ENCODE data around the gene C1orf159. TPM values are rescaled to one million over a fixed set of nuclear protein-coding genes. Genes with fewer than 3 reads are reported as not detected.
A peak's percentile ranks its signal among the peaks of the same experiment; 100 is the strongest.

C1orf159 gene
- total and polyA plus RNA-seq, 9 of the 15 experiments (the other 6 are each of a cell fraction or from before 2014, with no cell fraction given) = 0.28 to 54.9 (median 10.6) TPM

DNA sequence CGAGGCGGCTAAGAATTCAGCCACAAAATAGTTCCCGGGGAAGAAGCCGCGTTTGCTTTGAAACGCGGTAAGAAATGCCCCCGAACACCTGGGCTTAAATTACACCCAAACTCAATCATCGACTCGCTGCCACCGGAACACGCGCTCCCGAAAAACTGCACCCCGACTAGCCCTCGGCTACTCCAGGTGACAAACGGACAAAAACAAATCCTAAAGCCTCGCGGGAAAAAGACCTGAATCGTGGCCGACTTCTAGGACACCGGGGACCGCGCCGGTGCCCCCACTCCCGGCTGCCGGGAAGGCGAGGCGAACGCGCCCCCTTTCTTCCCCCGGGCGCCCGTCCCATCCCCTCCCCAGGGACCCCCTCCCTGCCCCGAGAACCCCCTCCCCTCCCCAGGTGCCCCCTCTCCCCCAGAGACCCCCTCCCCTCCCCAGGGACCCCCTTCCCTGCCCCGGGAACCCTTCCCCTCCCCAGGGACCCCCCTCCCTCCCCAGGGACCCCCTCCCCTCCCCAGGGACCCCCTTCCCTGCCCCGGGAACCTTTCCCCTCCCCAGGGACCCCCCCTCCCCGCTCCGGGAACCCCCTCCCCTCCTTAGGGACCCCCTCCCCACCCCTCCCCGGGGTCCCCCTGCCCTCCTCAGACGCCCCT, 628 bp downstream of the C1orf159 start (continued):
- no peak for TF ChIP-seq ILK (tag; IDR thresholded peaks at IDR 0.05; ENCODE audit: borderline replicate concordance, low read depth)
- 0 out of 3 replicates have a peak, but pooled peaks of 1 of the 2 experiments have one; percentile 13 for TF ChIP-seq CBX3 (IDR thresholded peaks at IDR 0.05; ENCODE audit: borderline replicate concordance in 1 of 2, low read length in 2 of 2)
- TF ChIP-seq MXI1 (IDR thresholded peaks at IDR 0.05; ENCODE audit: low read depth, low read length) = no peak
- TF ChIP-seq ZBTB7A (IDR thresholded peaks at IDR 0.05; ENCODE audit: borderline replicate concordance, control insufficient read depth, low read depth, low read length) = peak; percentile 43; the same call in 1 of the 2 replicates
- TF ChIP-seq RBM17 (IDR thresholded peaks at IDR 0.05; ENCODE audit: borderline replicate concordance, low read depth, low read length) = no peak
- TF ChIP-seq, protein P1, sequence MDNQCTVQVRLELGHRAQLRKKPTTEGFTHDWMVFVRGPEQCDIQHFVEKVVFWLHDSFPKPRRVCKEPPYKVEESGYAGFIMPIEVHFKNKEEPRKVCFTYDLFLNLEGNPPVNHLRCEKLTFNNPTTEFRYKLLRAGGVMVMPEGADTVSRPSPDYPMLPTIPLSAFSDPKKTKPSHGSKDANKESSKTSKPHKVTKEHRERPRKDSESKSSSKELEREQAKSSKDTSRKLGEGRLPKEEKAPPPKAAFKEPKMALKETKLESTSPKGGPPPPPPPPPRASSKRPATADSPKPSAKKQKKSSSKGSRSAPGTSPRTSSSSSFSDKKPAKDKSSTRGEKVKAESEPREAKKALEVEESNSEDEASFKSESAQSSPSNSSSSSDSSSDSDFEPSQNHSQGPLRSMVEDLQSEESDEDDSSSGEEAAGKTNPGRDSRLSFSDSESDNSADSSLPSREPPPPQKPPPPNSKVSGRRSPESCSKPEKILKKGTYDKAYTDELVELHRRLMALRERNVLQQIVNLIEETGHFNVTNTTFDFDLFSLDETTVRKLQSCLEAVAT (IDR thresholded peaks at IDR 0.05) = 0 out of 4 replicates have a peak, but pooled peaks of 1 of the 2 experiments have one; percentile 20
- TF ChIP-seq POU5F1 (IDR thresholded peaks at IDR 0.05; ENCODE audit: borderline replicate concordance, low read depth, low read length, partially characterized antibody) = no peak
- TF ChIP-seq, protein P2, sequence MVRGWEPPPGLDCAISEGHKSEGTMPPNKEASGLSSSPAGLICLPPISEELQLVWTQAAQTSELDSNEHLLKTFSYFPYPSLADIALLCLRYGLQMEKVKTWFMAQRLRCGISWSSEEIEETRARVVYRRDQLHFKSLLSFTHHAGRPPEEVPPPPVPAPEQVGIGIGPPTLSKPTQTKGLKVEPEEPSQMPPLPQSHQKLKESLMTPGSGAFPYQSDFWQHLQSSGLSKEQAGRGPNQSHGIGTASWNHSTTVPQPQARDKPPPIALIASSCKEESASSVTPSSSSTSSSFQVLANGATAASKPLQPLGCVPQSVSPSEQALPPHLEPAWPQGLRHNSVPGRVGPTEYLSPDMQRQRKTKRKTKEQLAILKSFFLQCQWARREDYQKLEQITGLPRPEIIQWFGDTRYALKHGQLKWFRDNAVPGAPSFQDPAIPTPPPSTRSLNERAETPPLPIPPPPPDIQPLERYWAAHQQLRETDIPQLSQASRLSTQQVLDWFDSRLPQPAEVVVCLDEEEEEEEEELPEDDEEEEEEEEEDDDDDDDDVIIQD (CRISPR knock-in tag; IDR thresholded peaks at IDR 0.05) = no peak
- TF ChIP-seq, protein P3, sequence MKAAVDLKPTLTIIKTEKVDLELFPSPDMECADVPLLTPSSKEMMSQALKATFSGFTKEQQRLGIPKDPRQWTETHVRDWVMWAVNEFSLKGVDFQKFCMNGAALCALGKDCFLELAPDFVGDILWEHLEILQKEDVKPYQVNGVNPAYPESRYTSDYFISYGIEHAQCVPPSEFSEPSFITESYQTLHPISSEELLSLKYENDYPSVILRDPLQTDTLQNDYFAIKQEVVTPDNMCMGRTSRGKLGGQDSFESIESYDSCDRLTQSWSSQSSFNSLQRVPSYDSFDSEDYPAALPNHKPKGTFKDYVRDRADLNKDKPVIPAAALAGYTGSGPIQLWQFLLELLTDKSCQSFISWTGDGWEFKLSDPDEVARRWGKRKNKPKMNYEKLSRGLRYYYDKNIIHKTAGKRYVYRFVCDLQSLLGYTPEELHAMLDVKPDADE (conservative IDR thresholded peaks at IDR 0.05; ENCODE audit: control insufficient read depth, low read depth, low read length) = no peak
- TF ChIP-seq, protein P4, sequence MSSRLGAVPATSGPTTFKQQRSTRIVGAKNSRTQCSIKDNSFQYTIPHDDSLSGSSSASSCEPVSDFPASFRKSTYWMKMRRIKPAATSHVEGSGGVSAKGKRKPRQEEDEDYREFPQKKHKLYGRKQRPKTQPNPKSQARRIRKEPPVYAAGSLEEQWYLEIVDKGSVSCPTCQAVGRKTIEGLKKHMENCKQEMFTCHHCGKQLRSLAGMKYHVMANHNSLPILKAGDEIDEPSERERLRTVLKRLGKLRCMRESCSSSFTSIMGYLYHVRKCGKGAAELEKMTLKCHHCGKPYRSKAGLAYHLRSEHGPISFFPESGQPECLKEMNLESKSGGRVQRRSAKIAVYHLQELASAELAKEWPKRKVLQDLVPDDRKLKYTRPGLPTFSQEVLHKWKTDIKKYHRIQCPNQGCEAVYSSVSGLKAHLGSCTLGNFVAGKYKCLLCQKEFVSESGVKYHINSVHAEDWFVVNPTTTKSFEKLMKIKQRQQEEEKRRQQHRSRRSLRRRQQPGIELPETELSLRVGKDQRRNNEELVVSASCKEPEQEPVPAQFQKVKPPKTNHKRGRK (tag; IDR thresholded peaks at IDR 0.05) = no peak
- TF ChIP-seq NFIC (IDR thresholded peaks at IDR 0.05) = no peak
- no peak for TF ChIP-seq GTF2E2 (tag; IDR thresholded peaks at IDR 0.05)
